ENCODE measurements around the gene SEPTIN3. TPM values are rescaled to one million over a fixed set of nuclear protein-coding genes. Genes with fewer than 3 reads are reported as not detected.

The SEPTIN3 gene, protein sequence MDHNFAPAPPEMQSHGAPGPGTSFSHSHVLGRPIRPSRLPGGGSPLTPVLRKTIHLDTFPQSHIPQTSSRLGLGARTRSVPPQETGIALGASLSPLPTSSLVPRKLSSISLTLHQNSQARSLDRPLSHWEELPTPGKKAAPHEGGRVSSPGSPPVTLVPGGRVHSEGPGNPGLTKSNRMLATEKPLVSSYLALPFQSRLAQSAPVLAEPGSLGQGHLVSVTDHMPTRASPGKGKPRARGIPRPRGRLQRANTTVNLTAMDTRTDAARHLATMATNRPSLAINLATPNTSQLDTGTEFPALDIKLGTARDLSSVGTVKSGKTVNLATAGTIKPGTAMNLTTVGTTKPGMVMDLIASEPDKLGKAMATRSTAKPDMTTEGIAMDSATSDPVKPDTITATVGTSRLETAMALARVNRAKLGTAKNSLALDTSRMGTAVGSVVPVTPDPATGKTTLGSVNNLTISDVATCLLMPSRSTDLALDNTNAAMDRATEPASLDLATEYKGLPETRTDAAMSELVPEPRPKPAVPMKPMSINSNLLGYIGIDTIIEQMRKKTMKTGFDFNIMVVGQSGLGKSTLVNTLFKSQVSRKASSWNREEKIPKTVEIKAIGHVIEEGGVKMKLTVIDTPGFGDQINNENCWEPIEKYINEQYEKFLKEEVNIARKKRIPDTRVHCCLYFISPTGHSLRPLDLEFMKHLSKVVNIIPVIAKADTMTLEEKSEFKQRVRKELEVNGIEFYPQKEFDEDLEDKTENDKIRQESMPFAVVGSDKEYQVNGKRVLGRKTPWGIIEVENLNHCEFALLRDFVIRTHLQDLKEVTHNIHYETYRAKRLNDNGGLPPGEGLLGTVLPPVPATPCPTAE
- total RNA-seq, result 0.07 and 0.13 TPM in 2 replicates

DNA sequence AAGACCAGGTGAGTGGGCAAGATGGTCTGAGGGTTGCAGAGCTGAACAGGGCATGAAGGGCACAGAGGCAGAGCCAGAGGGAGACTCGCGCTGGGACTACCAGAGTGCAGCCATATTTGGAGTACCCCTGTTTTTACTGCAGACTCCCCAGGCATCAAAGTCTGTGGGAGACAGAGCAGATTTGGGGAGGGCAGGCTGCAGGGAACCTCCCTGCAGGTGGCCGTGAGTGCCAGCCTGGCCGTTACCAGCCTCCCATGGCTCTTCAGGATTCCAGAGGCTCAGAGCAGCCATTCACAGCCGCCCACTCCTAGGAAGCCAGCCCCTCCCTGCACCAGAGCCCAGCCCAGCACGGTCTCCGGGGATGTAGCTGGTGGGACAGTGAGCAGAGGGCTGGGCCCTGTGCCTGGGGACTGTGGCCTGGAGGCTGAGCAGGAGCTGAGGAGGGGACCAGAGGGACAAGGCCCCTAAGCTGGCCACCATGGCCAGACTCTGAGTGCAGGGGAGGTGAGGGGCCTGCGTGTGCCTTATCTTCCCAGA lies at the start of gene SEPTIN3:
TSS of gene SEPTIN3 (plus strand) at position 334 of the 537 bp plus-strand sequence. CDS start 2,050 bp downstream, outside the sequence.

DNA sequence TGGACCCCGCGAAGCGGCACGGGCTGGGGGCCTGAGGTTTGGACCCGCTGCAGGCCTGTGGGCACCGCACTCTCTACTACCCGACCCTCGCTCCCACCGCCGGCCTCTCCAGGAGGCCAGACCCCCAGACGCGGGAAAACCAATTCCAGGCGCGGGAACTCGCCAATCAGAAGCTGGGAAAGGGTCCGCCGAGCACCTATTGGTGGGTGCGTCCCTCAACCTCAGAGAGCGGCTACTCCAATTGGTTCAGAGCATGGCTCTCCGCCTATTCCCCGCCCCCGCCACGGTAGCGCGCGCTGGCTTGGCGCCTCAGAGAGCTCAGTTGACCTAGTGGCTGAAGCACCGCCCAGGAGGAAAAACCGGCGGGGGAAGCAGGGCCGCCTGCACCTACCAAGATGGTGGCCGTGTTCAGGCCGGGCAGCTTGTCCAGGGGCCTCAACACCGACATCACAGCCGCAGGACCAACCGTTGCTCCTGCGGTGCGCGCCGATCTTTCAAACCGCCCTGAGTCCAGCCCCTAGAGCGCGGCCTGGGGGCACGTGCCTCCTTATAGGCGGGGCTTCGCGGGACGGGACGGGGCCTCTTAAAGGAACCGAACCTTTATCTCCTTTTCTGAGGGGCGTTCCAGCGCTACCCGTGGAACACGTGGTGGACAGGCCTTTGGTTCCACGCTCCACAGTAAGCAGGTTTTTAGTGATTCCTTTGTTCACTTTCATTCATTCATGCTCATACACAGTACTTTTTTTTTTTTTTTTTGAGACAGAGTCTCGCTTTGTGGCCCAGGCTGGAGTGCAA lies 22.4 kb upstream of the SEPTIN3 start, which contains the start of gene CENPM:
TSS of gene CENPM (minus strand) at position 524 of the 795 bp plus-strand sequence. CDS start at position 448, 76 bp downstream.

DNA sequence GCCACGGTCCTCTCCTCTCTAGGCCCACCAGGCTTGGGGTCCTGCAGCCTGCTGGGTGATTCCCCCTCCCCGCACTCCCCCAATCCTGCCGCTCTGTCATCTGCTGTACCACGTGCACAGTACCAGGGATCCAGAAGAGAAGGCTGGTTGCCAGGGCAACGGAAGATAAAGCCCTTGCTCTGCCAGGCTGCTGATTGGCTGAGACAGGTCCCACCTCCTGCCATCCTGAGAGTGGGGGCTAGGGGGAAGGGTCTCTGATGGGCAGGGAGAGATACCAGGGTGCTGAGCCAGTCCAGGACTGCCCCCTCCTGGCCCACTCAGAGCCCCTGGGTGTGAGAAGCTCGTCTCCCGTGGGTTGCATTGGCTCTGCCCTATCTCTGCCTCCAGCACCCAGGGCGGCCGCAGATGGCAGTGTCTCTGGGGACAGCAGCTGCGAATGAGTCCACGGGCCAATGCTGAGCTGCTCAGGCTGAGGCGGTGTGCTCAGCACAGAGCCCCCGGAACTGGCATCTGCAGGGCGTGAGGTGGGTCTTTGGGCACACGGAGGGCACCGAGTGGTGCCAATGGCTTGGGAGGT lies 17.3 kb upstream of the SEPTIN3 start, which contains the start of gene SMIM45:
TSS of gene SMIM45 (plus strand) at position 253 of the 577 bp plus-strand sequence.

DNA sequence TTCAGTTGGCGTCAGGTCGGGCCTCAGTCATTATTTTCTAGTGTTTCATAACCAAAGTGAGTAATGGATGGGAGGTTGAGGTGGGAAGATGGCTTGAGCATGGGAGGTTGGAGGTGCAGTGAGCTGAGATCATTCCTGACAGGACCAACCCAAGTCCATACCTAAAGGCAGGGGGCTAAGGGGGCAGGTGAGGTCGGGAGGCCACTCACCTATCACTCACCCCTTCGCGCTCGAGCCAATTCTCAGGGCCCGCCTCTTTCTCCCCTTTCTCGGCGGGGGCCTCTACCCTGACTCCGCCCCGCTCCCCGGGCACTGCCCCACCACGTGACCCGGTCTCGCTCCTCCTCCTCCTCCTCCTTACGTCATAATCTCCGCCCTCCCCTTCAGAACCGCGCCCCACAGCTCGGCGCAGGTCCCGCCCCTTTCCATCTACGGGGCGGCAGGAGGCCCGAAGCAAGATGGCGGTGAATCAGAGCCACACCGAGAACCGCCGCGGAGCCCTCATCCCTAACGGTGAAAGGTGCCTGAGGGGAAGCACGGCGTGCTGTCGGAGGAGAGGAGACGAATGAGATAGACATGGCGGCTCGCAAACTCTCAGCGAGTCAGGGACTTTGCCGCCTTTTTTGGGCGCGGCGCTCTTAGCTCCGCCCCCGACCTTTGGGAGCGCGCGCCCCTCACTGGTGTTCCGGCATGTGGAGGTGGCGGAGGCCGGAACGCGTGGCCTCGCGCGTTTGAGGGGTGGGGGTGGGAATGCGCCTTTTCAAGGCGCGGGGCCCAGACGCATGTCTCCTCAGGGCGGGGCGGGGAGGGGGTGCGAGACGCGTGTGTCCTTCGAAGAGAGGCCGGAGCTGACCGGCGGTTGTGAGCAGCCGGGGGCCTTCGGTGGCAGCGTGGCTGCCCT lies 29.4 kb downstream of the SEPTIN3 start, which contains the start of gene WBP2NL:
TSS of gene WBP2NL (plus strand) at position 428 of the 901 bp plus-strand sequence. CDS start at position 459, 31 bp downstream.

Other genes with a start within 250 kb of the SEPTIN3 start
- gene CCDC134, start 168.8 kb upstream of the SEPTIN3 start, total RNA-seq, result 7.6 and 7.7 TPM in 2 replicates
- 83.4 and 113 TPM in 2 replicates for gene SREBF2, start 136.3 kb upstream of the SEPTIN3 start, total RNA-seq
- not detected in 2 replicates for gene SHISA8, start 54.4 kb upstream of the SEPTIN3 start, total RNA-seq
- 0.13 and 0.14 TPM in 2 replicates for gene TNFRSF13C, start 42.6 kb upstream of the SEPTIN3 start, total RNA-seq
- gene CENPM, start 22.3 kb upstream of the SEPTIN3 start, total RNA-seq, result 19.7 and 26.7 TPM in 2 replicates
- gene WBP2NL, start 29.3 kb downstream of the SEPTIN3 start, total RNA-seq, result 0.22 TPM in 1 of 2 replicates, not detected in the other
- 37.0 and 52.3 TPM in 2 replicates for gene NAGA, start 101.4 kb downstream of the SEPTIN3 start, total RNA-seq
- gene PHETA2, start 104.8 kb downstream of the SEPTIN3 start, total RNA-seq, result 8.6 and 11.2 TPM in 2 replicates
- gene SMDT1, start 110.3 kb downstream of the SEPTIN3 start, total RNA-seq, result 7.0 and 11.7 TPM in 2 replicates
- 39.6 and 70.7 TPM in 2 replicates for gene NDUFA6, start 121.3 kb downstream of the SEPTIN3 start, total RNA-seq
- gene CYP2D6, start 161.4 kb downstream of the SEPTIN3 start, total RNA-seq, result 0.13 and 0.22 TPM in 2 replicates